GM23338 (cell line): ENCODE measurements around the gene KRT79. TPM values are rescaled to one million over a fixed set of nuclear protein-coding genes. Genes with fewer than 3 reads are reported as not detected.

ENCODE experiments used
- ATAC-seq: fragments of 200-7000 bp; cut with Tn5 transposase; 3 replicates; pipeline ENCODE4 v1.9.1; 2020
- DNase-seq: peaks from one replicate; pipeline ENCODE4 v3.0.0-alpha.2; 2015; ENCODE audit warnings: low spot score
- H2AFZ ChIP-seq: fragments of 200-600 bp; sonication (generic); 2 replicates; pipeline ENCODE4 v1.8.0; 2016; ENCODE audit warnings: antibody characterized with exemption, mild to moderate bottlenecking, moderate library complexity
- H3F3A ChIP-seq: fragments of 200-600 bp; sonication (generic); replicated peaks from 2 replicates; pipeline ENCODE4 v1.8.0; 2017; ENCODE audit warnings: antibody characterized with exemption, mixed run types, low read depth
- H3K27ac ChIP-seq: fragments of 200-600 bp; sonication (generic); 2 replicates; pipeline ENCODE4 v1.6.1; 2016; ENCODE audit warnings: low read depth
- H3K27me3 ChIP-seq: fragments of 200-600 bp; sonication (generic); 2 replicates; pipeline ENCODE4 v1.8.0; 2016; ENCODE audit warnings: mild to moderate bottlenecking, mixed run types, moderate library complexity; ENCODE audit not compliant: insufficient read depth
- H3K36me3 ChIP-seq: fragments of 200-600 bp; sonication (generic); 2 replicates; pipeline ENCODE4 v1.8.0; 2016; ENCODE audit warnings: mild to moderate bottlenecking; ENCODE audit not compliant: insufficient read depth
- H3K4me1 ChIP-seq: fragments of 200-600 bp; sonication (generic); 2 replicates; pipeline ENCODE4 v1.8.0; 2016; ENCODE audit warnings: mild to moderate bottlenecking, moderate library complexity; ENCODE audit not compliant: insufficient read depth
- H3K4me2 ChIP-seq: fragments of 200-600 bp; sonication (generic); 2 replicates; pipeline ENCODE4 v1.7.1; 2017; ENCODE audit warnings: mixed run types
- H3K4me3 ChIP-seq: fragments of 200-600 bp; sonication (generic); 2 replicates; pipeline ENCODE4 v1.6.1; 2016; ENCODE audit warnings: mixed run types
- H3K79me2 ChIP-seq: fragments of 200-600 bp; sonication (generic); replicated peaks from 2 replicates; pipeline ENCODE4 v1.8.0; 2017; ENCODE audit warnings: mild to moderate bottlenecking; ENCODE audit not compliant: insufficient read depth
- H3K9me2 ChIP-seq: fragments of 200-600 bp; sonication (generic); 2 replicates; pipeline ENCODE4 v1.8.0; 2017; ENCODE audit not compliant: insufficient read depth
- H4K20me1 ChIP-seq: fragments of 200-600 bp; sonication (generic); replicated peaks from 2 replicates; pipeline ENCODE4 v1.8.0; 2017; ENCODE audit warnings: mild to moderate bottlenecking; ENCODE audit not compliant: insufficient read depth
- H3K27ac Mint-ChIP-seq: 2 replicates; pipeline ENCODE4 v1.8.0; 2020; ENCODE audit warnings: inconsistent platforms, mild to moderate bottlenecking, moderate library complexity, mixed read lengths
- H3K27me3 Mint-ChIP-seq: 3 replicates; pipeline ENCODE4 v1.8.0; 2022; ENCODE audit warnings: low read depth, mild to moderate bottlenecking, moderate library complexity, mixed read lengths, inconsistent platforms; ENCODE audit not compliant: insufficient read depth, poor library complexity
- H3K36me3 Mint-ChIP-seq: 3 replicates; pipeline ENCODE4 v1.8.0; 2021; ENCODE audit warnings: low read depth, mild to moderate bottlenecking, inconsistent platforms, moderate library complexity, mixed read lengths
- H3K4me1 Mint-ChIP-seq: 3 replicates; pipeline ENCODE4 v1.8.0; 2020; ENCODE audit warnings: mild to moderate bottlenecking, inconsistent platforms, mixed read lengths
- H3K4me3 Mint-ChIP-seq: 3 replicates; pipeline ENCODE4 v1.8.0; 2021; ENCODE audit warnings: moderate library complexity, mild to moderate bottlenecking, inconsistent platforms, mixed read lengths
- H3K9me3 Mint-ChIP-seq: 3 replicates; pipeline ENCODE4 v1.8.0; 2020; ENCODE audit warnings: moderate library complexity, mild to moderate bottlenecking, inconsistent platforms, mixed read lengths
- CREB1 ChIP-seq: fragments of 250-450 bp; sonication (Bioruptor Pico); IDR thresholded peaks from 2 replicates; pipeline ENCODE4 v1.5.0; 2020; ENCODE audit warnings: low read depth, mild to moderate bottlenecking, moderate library complexity
- EZH2phosphoT487 ChIP-seq: fragments of 200-600 bp; sonication (generic); IDR thresholded peaks from one replicate; pipeline ENCODE4 v1.8.1; 2018; ENCODE audit warnings: antibody characterized with exemption; ENCODE audit not compliant: unreplicated experiment
- JUNB ChIP-seq: IDR thresholded peaks from one replicate; pipeline ENCODE4 v1.6.1; 2016; ENCODE audit warnings: antibody characterized with exemption; ENCODE audit not compliant: unreplicated experiment
- POLR2AphosphoS5 ChIP-seq: IDR thresholded peaks from 2 replicates; pipeline ENCODE4 v1.6.1; 2016; ENCODE audit warnings: antibody characterized with exemption, low read depth
- STAT1 ChIP-seq: IDR thresholded peaks from one replicate; pipeline ENCODE4 v1.6.1; 2016; ENCODE audit warnings: antibody characterized with exemption; ENCODE audit not compliant: unreplicated experiment
- ZNF114 ChIP-seq: fragments of 250-450 bp; sonication (Bioruptor Pico); IDR thresholded peaks from 2 replicates; pipeline ENCODE4 v1.5.0; 2020; ENCODE audit warnings: mild to moderate bottlenecking, moderate library complexity
- polyA plus RNA-seq: library from polyadenylated mRNA; unstranded; fragments of >200 nt; fragmentation: Nextera tagmentation; extraction: Ambion mirVana; gene quantifications from 2 replicates; pipeline ENCODE4 v1.2.1, GENCODE V29; 2016
- total RNA-seq: library from RNA; depleted of rRNA; stranded (reverse); fragments of >200 nt; shearing (Covaris generic); gene quantifications from 2 replicates; pipeline ENCODE4 v1.2.3, GENCODE V29; 2014
- TF ChIP-seq, protein P1 (sequence below), 2 experiments: fragments of 200-600 bp in 1 of 2; sonication (generic) in 1 of 2; conservative IDR thresholded peaks; 2 replicates each; pipeline versions ENCODE4 v1.5.1 to v1.6.1; 2016 to 2017; ENCODE audit warnings: antibody characterized with exemption in 2 of 2, low read depth in 2 of 2, mild to moderate bottlenecking in 2 of 2, moderate library complexity in 1 of 2
- TF ChIP-seq, protein P2 (sequence below): fragments of 250-450 bp; sonication (Bioruptor Pico); IDR thresholded peaks from 2 replicates; pipeline ENCODE4 v1.5.0; 2020; ENCODE audit warnings: mild to moderate bottlenecking, moderate library complexity

KRT79 gene
- total and polyA plus RNA-seq, 2 experiments from 2014 or later = 0.21 TPM; not detected in 1

DNA sequence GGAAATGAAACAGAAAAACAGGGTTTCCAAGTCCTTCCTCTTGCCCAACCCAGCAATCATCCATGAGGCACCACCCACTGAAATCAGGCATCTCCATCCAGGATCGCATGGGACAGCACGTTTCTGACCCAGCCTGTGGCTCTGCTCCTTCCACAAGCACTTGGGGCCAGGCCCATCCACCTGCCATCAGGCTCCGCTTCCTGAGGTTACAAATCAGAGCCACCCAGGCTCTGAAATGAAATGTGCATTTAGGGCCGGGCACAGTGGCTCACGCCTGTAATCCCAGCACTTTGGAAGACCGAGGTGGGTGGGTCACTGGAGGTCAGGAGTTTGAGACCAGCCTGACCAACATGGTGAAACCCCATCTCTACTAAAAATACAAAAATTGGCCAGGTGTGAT, 15.4 kb upstream of the KRT79 start:
- Histone ChIP-seq H3K27me3 (no peaks in the 10 kb centered on the region), H3K27ac (no peak overlapping the region), H3F3A (no peaks in the 10 kb centered on the region), H3K4me1 (no peaks in the 10 kb centered on the region), H3K4me3 (no peak overlapping the region), H3K36me3 (no peaks in the 10 kb centered on the region), H4K20me1 (no peaks in the 10 kb centered on the region; the same call in 1 of the 2 replicates), H3K79me2 (no peaks in the 10 kb centered on the region), H3K9me2 (peaks cover 2% of the 10 kb centered on the region; the same call in 1 of the 2 replicates), H2AFZ (no peak overlapping the region), H3K4me2 (no peak overlapping the region)
- Mint-ChIP-seq H3K4me1 (no peaks in the 10 kb centered on the region), H3K27ac (no peak overlapping the region), H3K9me3 (no peaks in the 10 kb centered on the region; the same call in 1 of the 3 replicates), H3K27me3 (peaks cover 1% of the 10 kb centered on the region), H3K4me3 (no peak overlapping the region), H3K36me3 (no peaks in the 10 kb centered on the region)
- TF ChIP-seq STAT1 (no peak), ZNF114 (CRISPR knock-in tag) (no peak), JUNB (no peak), CREB1 (CRISPR knock-in tag) (no peak), EZH2phosphoT487 (no peak), POLR2AphosphoS5 (no peak)
- TF ChIP-seq, protein P1, sequence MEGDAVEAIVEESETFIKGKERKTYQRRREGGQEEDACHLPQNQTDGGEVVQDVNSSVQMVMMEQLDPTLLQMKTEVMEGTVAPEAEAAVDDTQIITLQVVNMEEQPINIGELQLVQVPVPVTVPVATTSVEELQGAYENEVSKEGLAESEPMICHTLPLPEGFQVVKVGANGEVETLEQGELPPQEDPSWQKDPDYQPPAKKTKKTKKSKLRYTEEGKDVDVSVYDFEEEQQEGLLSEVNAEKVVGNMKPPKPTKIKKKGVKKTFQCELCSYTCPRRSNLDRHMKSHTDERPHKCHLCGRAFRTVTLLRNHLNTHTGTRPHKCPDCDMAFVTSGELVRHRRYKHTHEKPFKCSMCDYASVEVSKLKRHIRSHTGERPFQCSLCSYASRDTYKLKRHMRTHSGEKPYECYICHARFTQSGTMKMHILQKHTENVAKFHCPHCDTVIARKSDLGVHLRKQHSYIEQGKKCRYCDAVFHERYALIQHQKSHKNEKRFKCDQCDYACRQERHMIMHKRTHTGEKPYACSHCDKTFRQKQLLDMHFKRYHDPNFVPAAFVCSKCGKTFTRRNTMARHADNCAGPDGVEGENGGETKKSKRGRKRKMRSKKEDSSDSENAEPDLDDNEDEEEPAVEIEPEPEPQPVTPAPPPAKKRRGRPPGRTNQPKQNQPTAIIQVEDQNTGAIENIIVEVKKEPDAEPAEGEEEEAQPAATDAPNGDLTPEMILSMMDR (conservative IDR thresholded peaks at IDR 0.05; ENCODE audit: low read depth in 2 of 2) = no peak
- TF ChIP-seq, protein P2, sequence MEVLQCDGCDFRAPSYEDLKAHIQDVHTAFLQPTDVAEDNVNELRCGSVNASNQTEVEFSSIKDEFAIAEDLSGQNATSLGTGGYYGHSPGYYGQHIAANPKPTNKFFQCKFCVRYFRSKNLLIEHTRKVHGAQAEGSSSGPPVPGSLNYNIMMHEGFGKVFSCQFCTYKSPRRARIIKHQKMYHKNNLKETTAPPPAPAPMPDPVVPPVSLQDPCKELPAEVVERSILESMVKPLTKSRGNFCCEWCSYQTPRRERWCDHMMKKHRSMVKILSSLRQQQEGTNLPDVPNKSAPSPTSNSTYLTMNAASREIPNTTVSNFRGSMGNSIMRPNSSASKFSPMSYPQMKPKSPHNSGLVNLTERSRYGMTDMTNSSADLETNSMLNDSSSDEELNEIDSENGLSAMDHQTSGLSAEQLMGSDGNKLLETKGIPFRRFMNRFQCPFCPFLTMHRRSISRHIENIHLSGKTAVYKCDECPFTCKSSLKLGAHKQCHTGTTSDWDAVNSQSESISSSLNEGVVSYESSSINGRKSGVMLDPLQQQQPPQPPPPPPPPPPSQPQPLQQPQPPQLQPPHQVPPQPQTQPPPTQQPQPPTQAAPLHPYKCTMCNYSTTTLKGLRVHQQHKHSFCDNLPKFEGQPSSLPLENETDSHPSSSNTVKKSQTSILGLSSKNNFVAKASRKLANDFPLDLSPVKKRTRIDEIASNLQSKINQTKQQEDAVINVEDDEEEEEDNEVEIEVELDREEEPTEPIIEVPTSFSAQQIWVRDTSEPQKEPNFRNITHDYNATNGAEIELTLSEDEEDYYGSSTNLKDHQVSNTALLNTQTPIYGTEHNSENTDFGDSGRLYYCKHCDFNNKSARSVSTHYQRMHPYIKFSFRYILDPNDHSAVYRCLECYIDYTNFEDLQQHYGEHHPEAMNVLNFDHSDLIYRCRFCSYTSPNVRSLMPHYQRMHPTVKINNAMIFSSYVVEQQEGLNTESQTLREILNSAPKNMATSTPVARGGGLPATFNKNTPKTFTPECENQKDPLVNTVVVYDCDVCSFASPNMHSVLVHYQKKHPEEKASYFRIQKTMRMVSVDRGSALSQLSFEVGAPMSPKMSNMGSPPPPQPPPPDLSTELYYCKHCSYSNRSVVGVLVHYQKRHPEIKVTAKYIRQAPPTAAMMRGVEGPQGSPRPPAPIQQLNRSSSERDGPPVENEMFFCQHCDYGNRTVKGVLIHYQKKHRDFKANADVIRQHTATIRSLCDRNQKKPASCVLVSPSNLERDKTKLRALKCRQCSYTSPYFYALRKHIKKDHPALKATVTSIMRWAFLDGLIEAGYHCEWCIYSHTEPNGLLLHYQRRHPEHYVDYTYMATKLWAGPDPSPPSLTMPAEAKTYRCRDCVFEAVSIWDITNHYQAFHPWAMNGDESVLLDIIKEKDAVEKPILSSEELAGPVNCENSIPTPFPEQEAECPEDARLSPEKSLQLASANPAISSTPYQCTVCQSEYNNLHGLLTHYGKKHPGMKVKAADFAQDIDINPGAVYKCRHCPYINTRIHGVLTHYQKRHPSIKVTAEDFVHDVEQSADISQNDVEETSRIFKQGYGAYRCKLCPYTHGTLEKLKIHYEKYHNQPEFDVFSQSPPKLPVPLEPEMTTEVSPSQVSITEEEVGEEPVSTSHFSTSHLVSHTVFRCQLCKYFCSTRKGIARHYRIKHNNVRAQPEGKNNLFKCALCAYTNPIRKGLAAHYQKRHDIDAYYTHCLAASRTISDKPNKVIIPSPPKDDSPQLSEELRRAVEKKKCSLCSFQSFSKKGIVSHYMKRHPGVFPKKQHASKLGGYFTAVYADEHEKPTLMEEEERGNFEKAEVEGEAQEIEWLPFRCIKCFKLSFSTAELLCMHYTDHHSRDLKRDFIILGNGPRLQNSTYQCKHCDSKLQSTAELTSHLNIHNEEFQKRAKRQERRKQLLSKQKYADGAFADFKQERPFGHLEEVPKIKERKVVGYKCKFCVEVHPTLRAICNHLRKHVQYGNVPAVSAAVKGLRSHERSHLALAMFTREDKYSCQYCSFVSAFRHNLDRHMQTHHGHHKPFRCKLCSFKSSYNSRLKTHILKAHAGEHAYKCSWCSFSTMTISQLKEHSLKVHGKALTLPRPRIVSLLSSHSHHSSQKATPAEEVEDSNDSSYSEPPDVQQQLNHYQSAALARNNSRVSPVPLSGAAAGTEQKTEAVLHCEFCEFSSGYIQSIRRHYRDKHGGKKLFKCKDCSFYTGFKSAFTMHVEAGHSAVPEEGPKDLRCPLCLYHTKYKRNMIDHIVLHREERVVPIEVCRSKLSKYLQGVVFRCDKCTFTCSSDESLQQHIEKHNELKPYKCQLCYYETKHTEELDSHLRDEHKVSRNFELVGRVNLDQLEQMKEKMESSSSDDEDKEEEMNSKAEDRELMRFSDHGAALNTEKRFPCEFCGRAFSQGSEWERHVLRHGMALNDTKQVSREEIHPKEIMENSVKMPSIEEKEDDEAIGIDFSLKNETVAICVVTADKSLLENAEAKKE (CRISPR knock-in tag) = no peak
- no peak for DNase-seq
- ATAC-seq = no peak
